A549 (cell line): ENCODE measurements around the gene SRPX2. TPM values are rescaled to one million over a fixed set of nuclear protein-coding genes. Genes with fewer than 3 reads are reported as not detected.
A peak's percentile ranks its signal among the peaks of the same experiment; 100 is the strongest.

ENCODE experiments used
- ATAC-seq, 2 experiments: fragments of 200-7000 bp in 1 of 2; fragments of >200 bp in 1 of 2; cut with Nextera tagmentation in 1 of 2; cut with Tn5 transposase in 1 of 2; 3 replicates each; pipeline versions ENCODE4 v1.8.0 to v1.9.1; 2018 to 2020; ENCODE audit warnings: mild to moderate bottlenecking in 1 of 2, moderate library complexity in 1 of 2
- CTCF ChIA-PET: fragments of 300-600 bp; sonication (Branson Sonifier 250); formaldehyde crosslinking; extraction: SDS; loops from one replicate; lab custom pipeline; 2021; ENCODE audit warnings: antibody characterized with exemption, inconsistent platforms; lab: Yijun Ruan, JAX
- POLR2A ChIA-PET: fragments of 350-600 bp; formaldehyde crosslinking; extraction: SDS; loops from one replicate; lab custom pipeline; 2021; ENCODE audit warnings: antibody characterized with exemption, inconsistent platforms; lab: Yijun Ruan, JAX
- DNase-seq, 2 experiments: peaks; one replicate each; pipeline versions ENCODE4 v3.0.0 to v3.0.0-alpha.2; 2011 to 2016; ENCODE audit warnings: low read depth in 1 of 2, low spot score in 1 of 2
- FAIRE-seq: peaks from 2 replicates; lab custom pipeline; 2011; peaks lifted over from hg19 to GRCh38; lab: Jason Lieb, UNC
- H3K27ac ChIP-seq, 2 experiments: fragments of >200 bp; sonication (Bioruptor Twin); formaldehyde crosslinking; 3 replicates each; pipeline ENCODE4 v1.5.1; 2016 to 2017
- H3K4me1 ChIP-seq: fragments of >200 bp; sonication (Bioruptor Twin); formaldehyde crosslinking; 3 replicates; pipeline ENCODE4 v1.6.1; 2016
- H3K4me2 ChIP-seq: fragments of >200 bp; sonication (Bioruptor Twin); formaldehyde crosslinking; 3 replicates; pipeline ENCODE4 v1.6.1; 2016
- H3K4me3 ChIP-seq: fragments of >200 bp; sonication (Bioruptor Twin); formaldehyde crosslinking; 3 replicates; pipeline ENCODE4 v1.5.1; 2016
- H3K9me3 ChIP-seq: fragments of >200 bp; sonication (Bioruptor Twin); formaldehyde crosslinking; 3 replicates; pipeline ENCODE4 v1.6.1; 2016
- EP300 ChIP-seq, 2 experiments: fragments of >200 bp; sonication (Bioruptor Twin); formaldehyde crosslinking; IDR thresholded peaks; 2 replicates in 1 of 2; 3 replicates in 1 of 2; pipeline ENCODE4 v1.6.1; 2016 to 2017
- ESRRA ChIP-seq: fragments of 150-350 bp; IDR thresholded peaks from 2 replicates; pipeline ENCODE4 v1.6.1; 2014; ENCODE audit warnings: mild to moderate bottlenecking, low read length, borderline replicate concordance
- HDAC2 ChIP-seq: fragments of 200-600 bp; sonication (generic); IDR thresholded peaks from 2 replicates; pipeline ENCODE4 v1.6.1; 2016
- HEYL ChIP-seq: fragments of 250-450 bp; sonication (Bioruptor Pico); IDR thresholded peaks from 2 replicates; pipeline ENCODE4 v1.8.0; 2021; ENCODE audit warnings: mild to moderate bottlenecking, moderate library complexity
- HOXA7 ChIP-seq: fragments of 250-450 bp; sonication (Bioruptor Pico); IDR thresholded peaks from 2 replicates; pipeline ENCODE4 v1.5.0; 2020; ENCODE audit warnings: mild to moderate bottlenecking, moderate library complexity
- HOXB13 ChIP-seq: fragments of 250-450 bp; sonication (Bioruptor Pico); IDR thresholded peaks from 2 replicates; pipeline ENCODE4 v1.5.0; 2020; ENCODE audit warnings: low read depth, mild to moderate bottlenecking, moderate library complexity
- JUN ChIP-seq, 2 experiments: fragments of >200 bp; sonication (Bioruptor Twin); formaldehyde crosslinking; IDR thresholded peaks; 2 replicates in 1 of 2; 3 replicates in 1 of 2; pipeline ENCODE4 v1.6.1; 2016 to 2017
- KDM5A ChIP-seq: fragments of 200-600 bp; sonication (generic); IDR thresholded peaks from 2 replicates; pipeline ENCODE4 v1.6.1; 2016; ENCODE audit warnings: antibody characterized with exemption, mild to moderate bottlenecking
- MYC ChIP-seq: IDR thresholded peaks from 2 replicates; pipeline ENCODE4 v1.6.1; 2012; ENCODE audit warnings: mild to moderate bottlenecking, inconsistent platforms, low read length, improper control_type of control experiment, borderline replicate concordance
- PHF8 ChIP-seq: fragments of 200-600 bp; sonication (generic); IDR thresholded peaks from 2 replicates; pipeline ENCODE4 v1.6.1; 2016; ENCODE audit warnings: low read depth, mild to moderate bottlenecking, antibody characterized with exemption, moderate library complexity, borderline replicate concordance
- POLR2AphosphoS2 ChIP-seq: conservative IDR thresholded peaks from 2 replicates; pipeline ENCODE4 v1.6.1; 2012; ENCODE audit warnings: low read length, improper control_type of control experiment, inconsistent platforms
- RAD21 ChIP-seq, 2 experiments: fragments of >200 bp in 1 of 2; sonication (Bioruptor Twin) in 1 of 2; formaldehyde crosslinking in 1 of 2; IDR thresholded peaks in 1 of 2; conservative IDR thresholded peaks in 1 of 2; 2 replicates in 1 of 2; 3 replicates in 1 of 2; pipeline ENCODE4 v1.6.1; 2012 to 2018; ENCODE audit warnings: inconsistent platforms in 1 of 2
- REST ChIP-seq: fragments of 200-600 bp; sonication (generic); IDR thresholded peaks from 2 replicates; pipeline ENCODE4 v1.6.1; 2016; ENCODE audit warnings: antibody characterized with exemption, mild to moderate bottlenecking, moderate library complexity
- SMC3 ChIP-seq: fragments of >200 bp; sonication (Bioruptor Twin); formaldehyde crosslinking; IDR thresholded peaks from 3 replicates; pipeline ENCODE4 v1.6.1; 2018; ENCODE audit warnings: inconsistent platforms
- TP53 ChIP-seq: fragments of 250-450 bp; sonication (Bioruptor Pico); IDR thresholded peaks from 2 replicates; pipeline ENCODE4 v1.5.0; 2021; ENCODE audit warnings: mild to moderate bottlenecking, moderate library complexity
- ZC3H11A ChIP-seq: fragments of 450-650 bp; IDR thresholded peaks from 2 replicates; pipeline ENCODE4 v1.6.1; 2014; ENCODE audit warnings: antibody characterized with exemption, mild to moderate bottlenecking
- WGBS: methylation state at CpG from one replicate; pipeline ENCODE4 v1.1.6; 2017; ENCODE audit errors: missing lambda C conversion rate; 5-methylcytosine and 5-hydroxymethylcytosine counted together
- polyA plus RNA-seq, 4 experiments: library from polyadenylated mRNA; depleted of rRNA in 3 of 4; stranded (reverse); fragments of >200 nt; fragmentation: RNase III in 1 of 4; extraction: RNeasy Plus Mini Kit Qiagen cat#74134 plus additional on column Dnase treatment in 1 of 4; gene quantifications; 2 replicates in 3 of 4; 3 replicates in 1 of 4; pipeline ENCODE4 v1.2.3, GENCODE V29; 2011 to 2017
- TF ChIP-seq, protein P1 (sequence below): IDR thresholded peaks from 2 replicates; pipeline ENCODE4 v1.6.1; 2012
- TF ChIP-seq, protein P2 (sequence below): fragments of >200 bp; sonication (Bioruptor Twin); formaldehyde crosslinking; IDR thresholded peaks from 3 replicates; pipeline ENCODE4 v1.5.1; 2016

Gene SRPX2
- polyA plus RNA-seq, 2 of the 4 experiments (the other 2 are of a cell fraction): 2.3 to 6.7 TPM

DNA sequence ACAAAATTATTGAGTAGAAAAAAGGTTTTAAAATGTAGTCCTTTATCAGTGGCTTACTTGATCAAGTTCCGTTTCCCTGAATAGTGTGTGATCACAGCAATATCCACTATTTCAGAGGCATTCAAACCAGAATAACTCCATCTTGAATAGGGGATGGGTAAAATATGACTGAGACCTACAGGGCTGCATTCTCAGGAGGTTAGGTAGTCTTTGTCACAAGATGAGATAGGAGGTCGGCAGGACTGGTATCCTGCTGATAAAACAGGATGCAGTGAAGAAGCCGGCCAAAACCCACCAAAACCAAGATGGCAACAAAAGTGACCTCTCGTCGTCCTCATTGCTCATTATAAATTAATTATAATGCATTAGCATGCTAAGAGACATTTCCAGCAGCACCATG is 32.0 kb upstream of the SRPX2 start:
- TF ChIP-seq, protein P1, sequence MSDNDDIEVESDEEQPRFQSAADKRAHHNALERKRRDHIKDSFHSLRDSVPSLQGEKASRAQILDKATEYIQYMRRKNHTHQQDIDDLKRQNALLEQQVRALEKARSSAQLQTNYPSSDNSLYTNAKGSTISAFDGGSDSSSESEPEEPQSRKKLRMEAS: no peak
- ChIA-PET CTCF (no interaction called here), POLR2A (no interaction called here)
- H3K27ac ChIP-seq: no peak overlapping the region
- WGBS: 67% methylated on average over 5 of the region's 5 CpGs
- FAIRE-seq: no peak
- no peaks in the 10 kb centered on the region for H3K9me3 ChIP-seq
- no peak for DNase-seq
- H3K4me1 ChIP-seq: peaks cover 3% of the 10 kb centered on the region; the same call in 1 of the 3 replicates
- no peak overlapping the region for H3K4me3 ChIP-seq
- no peak for ATAC-seq
- no peak overlapping the region for H3K4me2 ChIP-seq

GRCh38 chrX:100615005-100615404 is 29.0 kb upstream of the SRPX2 start:
- peaks cover 3% of the 10 kb centered on the region; the same call in 1 of the 3 replicates for H3K4me1 ChIP-seq
- 22% methylated on average over 3 of the region's 3 CpGs for WGBS
- DNase-seq: peak; percentile 13 to 60
- ChIA-PET POLR2A (interaction anchor here (1.2 kb wide), 1 partner anchor 21 kb away, joined by 14 read pairs; the partner anchor contains the start of gene TSPAN6), CTCF (interaction anchor here (0.7 to 2.2 kb wide), 11 partner anchors 9 to 154 kb away, joined by 3 to 19 read pairs (median 4); partner anchors contain the start of genes SRPX2 and TSPAN6)
- H3K4me2 ChIP-seq: peak overlapping the region; percentile 36; the same call in 2 of the 3 replicates
- no peaks in the 10 kb centered on the region for H3K9me3 ChIP-seq
- peak; percentile 47; the same call in 2 of the 3 replicates for TF ChIP-seq SMC3
- TF ChIP-seq, protein P2, sequence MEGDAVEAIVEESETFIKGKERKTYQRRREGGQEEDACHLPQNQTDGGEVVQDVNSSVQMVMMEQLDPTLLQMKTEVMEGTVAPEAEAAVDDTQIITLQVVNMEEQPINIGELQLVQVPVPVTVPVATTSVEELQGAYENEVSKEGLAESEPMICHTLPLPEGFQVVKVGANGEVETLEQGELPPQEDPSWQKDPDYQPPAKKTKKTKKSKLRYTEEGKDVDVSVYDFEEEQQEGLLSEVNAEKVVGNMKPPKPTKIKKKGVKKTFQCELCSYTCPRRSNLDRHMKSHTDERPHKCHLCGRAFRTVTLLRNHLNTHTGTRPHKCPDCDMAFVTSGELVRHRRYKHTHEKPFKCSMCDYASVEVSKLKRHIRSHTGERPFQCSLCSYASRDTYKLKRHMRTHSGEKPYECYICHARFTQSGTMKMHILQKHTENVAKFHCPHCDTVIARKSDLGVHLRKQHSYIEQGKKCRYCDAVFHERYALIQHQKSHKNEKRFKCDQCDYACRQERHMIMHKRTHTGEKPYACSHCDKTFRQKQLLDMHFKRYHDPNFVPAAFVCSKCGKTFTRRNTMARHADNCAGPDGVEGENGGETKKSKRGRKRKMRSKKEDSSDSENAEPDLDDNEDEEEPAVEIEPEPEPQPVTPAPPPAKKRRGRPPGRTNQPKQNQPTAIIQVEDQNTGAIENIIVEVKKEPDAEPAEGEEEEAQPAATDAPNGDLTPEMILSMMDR: peak; percentile 47
- no peak for TF ChIP-seq HDAC2
- TF ChIP-seq RAD21 (conservative IDR thresholded peaks at IDR 0.05 in 1 of 2, IDR thresholded peaks at IDR 0.05 in 1 of 2): peak in 1 of 2 experiments; percentile 41; a peak in 3 of 5 replicates
- TF ChIP-seq, all 56 proteins: peak for 3
- FAIRE-seq (no peak), ATAC-seq (peak; percentile 74 to 82; a peak in 5 of 6 replicates)
- Histone ChIP-seq H3K4me3 (no peak overlapping the region), H3K27ac (peak overlapping the region; percentile 40 to 63; a peak in 3 of 6 replicates)

- no peaks in the 10 kb centered on the region for H3K9me3 ChIP-seq
- H3K4me3 ChIP-seq: no peak overlapping the region
- WGBS: 84% methylated on average over 3 of the region's 4 CpGs
- no peak overlapping the region for H3K4me2 ChIP-seq
- DNase-seq: no peak
- H3K27ac ChIP-seq: no peak overlapping the region
- no peak for FAIRE-seq
- POLR2A ChIA-PET: no interaction called here
- no peak for ATAC-seq
- no peak for TF ChIP-seq POLR2AphosphoS2
- no peak for TF ChIP-seq EP300 (IDR thresholded peaks at IDR 0.05)
- TF ChIP-seq HEYL (CRISPR knock-in tag): no peak
- TF ChIP-seq TP53 (CRISPR knock-in tag): no peak
- TF ChIP-seq REST: no peak
- TF ChIP-seq ZC3H11A: no peak
- TF ChIP-seq HOXB13 (CRISPR knock-in tag): no peak
- TF ChIP-seq JUN (IDR thresholded peaks at IDR 0.05): no peak
- TF ChIP-seq ESRRA: no peak
- TF ChIP-seq HOXA7 (CRISPR knock-in tag): no peak
- TF ChIP-seq MYC: no peak
- TF ChIP-seq PHF8: no peak
- no peak for TF ChIP-seq KDM5A
- TF ChIP-seq, protein P1: no peak
- TF ChIP-seq, all 56 proteins: peak for 0
- no peaks in the 10 kb centered on the region for H3K4me1 ChIP-seq
- CTCF ChIA-PET: interaction anchor here (1.3 kb wide), 1 partner anchor 14 kb away, joined by 4 read pairs; no protein-coding TSS in a partner anchor
Measured at GRCh38 chrX:100623001-100623400, 21.0 kb upstream of the SRPX2 start.
